ENCODE measurements around the gene KCNB1.

Gene KCNB1

GRCh38 chr20:49456646-49457045 is 25.8 kb downstream of the KCNB1 start:
- H2AFZ ChIP-seq (ENCODE audit: low read length) = no peak overlapping the region
- TF ChIP-seq CTCF (conservative IDR thresholded peaks at IDR 0.05; ENCODE audit: low read length) (no peak), EZH2phosphoT487 (IDR thresholded peaks at IDR 0.05; ENCODE audit: borderline replicate concordance) (no peak)
- no peaks in the 10 kb centered on the region for H3K9me2 ChIP-seq (replicated peaks; ENCODE audit: low read depth, low read length)

GRCh38 chr20:49455691-49456090 is 26.8 kb downstream of the KCNB1 start:
- Histone ChIP-seq H3K27me3 (ENCODE audit: insufficient read depth, low read length, poor library complexity, severe bottlenecking) (no peaks in the 10 kb centered on the region), H3F3A (ENCODE audit: low read depth) (no peaks in the 10 kb centered on the region), H3K79me2 (ENCODE audit: insufficient read depth, low read length) (no peaks in the 10 kb centered on the region), H3K9me2 (replicated peaks; ENCODE audit: low read depth, low read length) (no peaks in the 10 kb centered on the region), H2AFZ (ENCODE audit: low read length) (no peak overlapping the region), H4K20me1 (ENCODE audit: insufficient read depth, low read length, poor library complexity, severe bottlenecking) (no peaks in the 10 kb centered on the region), H3K9ac (ENCODE audit: low read depth, low read length, poor library complexity, severe bottlenecking) (no peak overlapping the region), H3K4me2 (ENCODE audit: low read depth, low read length, poor library complexity, severe bottlenecking) (no peak overlapping the region), H3K9me3 (ENCODE audit: insufficient read depth, low read depth, low read length) (no peaks in the 10 kb centered on the region), H3K4me3 (ENCODE audit: low read length, poor library complexity, severe bottlenecking) (no peak overlapping the region), H3K36me3 (ENCODE audit: insufficient read depth, low read length) (no peaks in the 10 kb centered on the region), H3K4me1 (ENCODE audit: insufficient read depth, low read length, poor library complexity, severe bottlenecking) (no peaks in the 10 kb centered on the region)
- TF ChIP-seq EZH2phosphoT487 (IDR thresholded peaks at IDR 0.05; ENCODE audit: borderline replicate concordance) (no peak), CTCF (conservative IDR thresholded peaks at IDR 0.05; ENCODE audit: low read length) (no peak)

More at GRCh38 chr20:49456646-49457045, 25.8 kb downstream of the KCNB1 start:
- Histone ChIP-seq H4K20me1 (ENCODE audit: insufficient read depth, low read length, poor library complexity, severe bottlenecking) (no peaks in the 10 kb centered on the region), H3K9ac (ENCODE audit: low read depth, low read length, poor library complexity, severe bottlenecking) (no peak overlapping the region), H3F3A (ENCODE audit: low read depth) (no peaks in the 10 kb centered on the region), H3K27me3 (ENCODE audit: insufficient read depth, low read length, poor library complexity, severe bottlenecking) (no peaks in the 10 kb centered on the region), H3K9me3 (ENCODE audit: insufficient read depth, low read depth, low read length) (no peaks in the 10 kb centered on the region), H3K4me2 (ENCODE audit: low read depth, low read length, poor library complexity, severe bottlenecking) (no peak overlapping the region), H3K36me3 (ENCODE audit: insufficient read depth, low read length) (no peaks in the 10 kb centered on the region), H3K4me3 (ENCODE audit: low read length, poor library complexity, severe bottlenecking) (no peak overlapping the region), H3K4me1 (ENCODE audit: insufficient read depth, low read length, poor library complexity, severe bottlenecking) (no peaks in the 10 kb centered on the region), H3K79me2 (ENCODE audit: insufficient read depth, low read length) (no peaks in the 10 kb centered on the region)

- Histone ChIP-seq H4K20me1 (ENCODE audit: insufficient read depth, low read length, poor library complexity, severe bottlenecking) (no peaks in the 10 kb centered on the region), H3K79me2 (ENCODE audit: insufficient read depth, low read length) (no peaks in the 10 kb centered on the region), H3K9me2 (replicated peaks; ENCODE audit: low read depth, low read length) (no peaks in the 10 kb centered on the region), H3K4me3 (ENCODE audit: low read length, poor library complexity, severe bottlenecking) (no peak overlapping the region), H3K36me3 (ENCODE audit: insufficient read depth, low read length) (no peaks in the 10 kb centered on the region), H3K9ac (ENCODE audit: low read depth, low read length, poor library complexity, severe bottlenecking) (no peak overlapping the region), H3K27me3 (ENCODE audit: insufficient read depth, low read length, poor library complexity, severe bottlenecking) (no peaks in the 10 kb centered on the region), H3F3A (ENCODE audit: low read depth) (no peaks in the 10 kb centered on the region), H2AFZ (ENCODE audit: low read length) (no peak overlapping the region), H3K9me3 (ENCODE audit: insufficient read depth, low read depth, low read length) (no peaks in the 10 kb centered on the region), H3K4me1 (ENCODE audit: insufficient read depth, low read length, poor library complexity, severe bottlenecking) (no peaks in the 10 kb centered on the region), H3K4me2 (ENCODE audit: low read depth, low read length, poor library complexity, severe bottlenecking) (no peak overlapping the region)
- TF ChIP-seq EZH2phosphoT487 (IDR thresholded peaks at IDR 0.05; ENCODE audit: borderline replicate concordance) (no peak), CTCF (conservative IDR thresholded peaks at IDR 0.05; ENCODE audit: low read length) (no peak)
Observed at GRCh38 chr20:49452011-49452482, 30.4 kb downstream of the KCNB1 start.

Measured in Loucy (cell line).